ENCODE measurements around the gene TTLL9. TPM values are rescaled to one million over a fixed set of nuclear protein-coding genes. Genes with fewer than 3 reads are reported as not detected.
A peak's percentile ranks its signal among the peaks of the same experiment; 100 is the strongest.
"Not testable (repeated sequence)": the region's sequence is repeated elsewhere in the genome, so short reads cannot be mapped to it uniquely, and the experiment has no call there.

Gene TTLL9
- total RNA-seq, 1 donor from 2014 or later = 1.7 TPM

- no peak for DNase-seq
Measured at GRCh38 chr20:31890646-31891045, 20.2 kb downstream of the TTLL9 start.

- DNase-seq = peak; percentile 4
Measured at GRCh38 chr20:31894980-31895675, 24.7 kb downstream of the TTLL9 start.

GRCh38 chr20:31896049-31896448 is 25.6 kb downstream of the TTLL9 start:
- DNase-seq = no peak

- DNase-seq = no peak
Measured at GRCh38 chr20:31897541-31897940, 27.1 kb downstream of the TTLL9 start.

- no peak for DNase-seq
Measured at GRCh38 chr20:31901615-31902014, 31.2 kb downstream of the TTLL9 start.

- DNase-seq = no peak
Measured at GRCh38 chr20:31903627-31904386, 33.4 kb downstream of the TTLL9 start.

- no peak for DNase-seq
Measured at GRCh38 chr20:31906001-31906400, 35.6 kb downstream of the TTLL9 start.

- no peak for DNase-seq
Measured at GRCh38 chr20:31907046-31907445, 36.6 kb downstream of the TTLL9 start.

GRCh38 chr20:31908016-31908415 is 37.6 kb downstream of the TTLL9 start:
- no peak for DNase-seq

- no peak for DNase-seq
Measured at GRCh38 chr20:31908424-31908823, 38.0 kb downstream of the TTLL9 start.

GRCh38 chr20:31909253-31910070 is 39.0 kb downstream of the TTLL9 start:
- no peak for DNase-seq

- no peak for DNase-seq
Measured at GRCh38 chr20:31910071-31910803, 39.8 kb downstream of the TTLL9 start.

GRCh38 chr20:31913431-31914157 is 43.2 kb downstream of the TTLL9 start:
- DNase-seq = no peak

- DNase-seq = no peak
Measured at GRCh38 chr20:31914170-31914569, 43.7 kb downstream of the TTLL9 start.

- no peak for DNase-seq
Measured at GRCh38 chr20:31915491-31916280, 45.3 kb downstream of the TTLL9 start.

- DNase-seq = no peak
Measured at GRCh38 chr20:31916708-31917107, 46.3 kb downstream of the TTLL9 start.

GRCh38 chr20:31917962-31918412 is 47.6 kb downstream of the TTLL9 start:
- DNase-seq = not testable (repeated sequence)

GRCh38 chr20:31918466-31919105 is 48.2 kb downstream of the TTLL9 start:
- DNase-seq = no peak

GRCh38 chr20:31919410-31920155 is 49.1 kb downstream of the TTLL9 start:
- DNase-seq = no peak

Data from occipital lobe (tissue), 2 donors.